H9 (cell line): ENCODE results near the gene EHD4. TPM values are rescaled to one million over a fixed set of nuclear protein-coding genes. Genes with fewer than 3 reads are reported as not detected.

Experiments
- DNase-seq: peaks from one replicate; pipeline ENCODE4 v3.0.0-alpha.2; 2017
- H2AFZ ChIP-seq: one replicate; pipeline ENCODE4 v1.6.1; 2013; ENCODE audit warnings: mild to moderate bottlenecking, low read length, control low read depth, moderate library complexity
- H2AK5ac ChIP-seq: 2 replicates; pipeline ENCODE4 v1.6.1; 2013; ENCODE audit warnings: low read length, control low read depth, mixed read lengths; ENCODE audit not compliant: insufficient read length
- H2BK120ac ChIP-seq: one replicate; pipeline ENCODE4 v1.6.1; 2013; ENCODE audit warnings: low read depth, mild to moderate bottlenecking, low read length, control low read depth, inconsistent platforms; ENCODE audit not compliant: poor library complexity, severe bottlenecking
- H2BK12ac ChIP-seq: 2 replicates; pipeline ENCODE4 v1.6.1; 2013; ENCODE audit warnings: low read length, control low read depth, mixed read lengths, low read depth; ENCODE audit not compliant: insufficient read length
- H2BK15ac ChIP-seq: 2 replicates; pipeline ENCODE4 v1.6.1; 2013; ENCODE audit warnings: low read depth, low read length, control low read depth
- H2BK20ac ChIP-seq: one replicate; pipeline ENCODE4 v1.6.1; 2013; ENCODE audit warnings: low read depth, mild to moderate bottlenecking, low read length, control low read depth, inconsistent platforms; ENCODE audit not compliant: poor library complexity, severe bottlenecking
- H2BK5ac ChIP-seq: 2 replicates; pipeline ENCODE4 v1.6.1; 2013; ENCODE audit warnings: low read length, control low read depth, mixed read lengths; ENCODE audit not compliant: insufficient read length
- H3K14ac ChIP-seq: 2 replicates; pipeline ENCODE4 v1.6.1; 2013; ENCODE audit warnings: low read length, control low read depth; ENCODE audit not compliant: insufficient read depth
- H3K18ac ChIP-seq: 2 replicates; pipeline ENCODE4 v1.6.1; 2013; ENCODE audit warnings: low read depth, mild to moderate bottlenecking, mixed read lengths, low read length, control low read depth; ENCODE audit not compliant: insufficient read length
- H3K23ac ChIP-seq: 2 replicates; pipeline ENCODE4 v1.6.1; 2013; ENCODE audit warnings: low read length, control low read depth, mixed read lengths, low read depth; ENCODE audit not compliant: insufficient read length
- H3K23me2 ChIP-seq: 2 replicates; pipeline ENCODE4 v1.6.1; 2013; ENCODE audit warnings: low read depth, mild to moderate bottlenecking, mixed read lengths, low read length, control low read depth; ENCODE audit not compliant: insufficient read length, poor library complexity, severe bottlenecking
- H3K27ac ChIP-seq: 2 replicates; pipeline ENCODE4 v1.5.1; 2013; ENCODE audit warnings: low read length, control low read depth, mixed read lengths, low read depth; ENCODE audit not compliant: insufficient read length
- H3K27me3 ChIP-seq: 2 replicates; pipeline ENCODE4 v1.6.1; 2013; ENCODE audit warnings: low read length, control low read depth, inconsistent platforms; ENCODE audit not compliant: insufficient read depth
- H3K4ac ChIP-seq: 2 replicates; pipeline ENCODE4 v1.6.1; 2013; ENCODE audit warnings: low read depth, mild to moderate bottlenecking, control low read depth, inconsistent platforms, low read length, moderate library complexity
- H3K4me1 ChIP-seq: 2 replicates; pipeline ENCODE4 v1.6.1; 2013; ENCODE audit warnings: low read length, control low read depth, inconsistent platforms; ENCODE audit not compliant: insufficient read depth
- H3K4me2 ChIP-seq: 2 replicates; pipeline ENCODE4 v1.6.1; 2013; ENCODE audit warnings: low read length, control low read depth, mixed read lengths; ENCODE audit not compliant: insufficient read length, insufficient read depth
- H3K56ac ChIP-seq: 2 replicates; pipeline ENCODE4 v1.6.1; 2013; ENCODE audit warnings: low read depth, mild to moderate bottlenecking, mixed read lengths, low read length, control low read depth; ENCODE audit not compliant: insufficient read length
- H3K79me1 ChIP-seq: 2 replicates; pipeline ENCODE4 v1.6.1; 2013; ENCODE audit warnings: low read depth, mild to moderate bottlenecking, moderate library complexity, low read length, control low read depth, inconsistent platforms; ENCODE audit not compliant: insufficient read depth, poor library complexity, severe bottlenecking
- H3K79me2 ChIP-seq: 2 replicates; pipeline ENCODE4 v1.6.1; 2013; ENCODE audit warnings: low read length, control low read depth, inconsistent platforms; ENCODE audit not compliant: insufficient read depth
- H3K9ac ChIP-seq: 2 replicates; pipeline ENCODE4 v1.6.1; 2013; ENCODE audit warnings: low read length, control low read depth, mixed read lengths; ENCODE audit not compliant: insufficient read length; ENCODE audit errors: extremely low read depth
- H3K9me3 ChIP-seq: one replicate; pipeline ENCODE4 v1.6.1; 2013; ENCODE audit warnings: low read depth, low read length, inconsistent platforms; ENCODE audit not compliant: control insufficient read depth
- H3T11ph ChIP-seq: one replicate; pipeline ENCODE4 v1.6.1; 2013; ENCODE audit warnings: mild to moderate bottlenecking, low read length, control low read depth, inconsistent platforms
- H4K20me1 ChIP-seq: one replicate; pipeline ENCODE4 v1.6.1; 2013; ENCODE audit not compliant: control insufficient read depth, insufficient read length, insufficient read depth
- H4K5ac ChIP-seq: 2 replicates; pipeline ENCODE4 v1.6.1; 2013; ENCODE audit warnings: low read depth, mild to moderate bottlenecking, mixed read lengths, low read length, control low read depth; ENCODE audit not compliant: insufficient read length
- H4K8ac ChIP-seq: replicated peaks from 2 replicates; pipeline ENCODE4 v1.6.1; 2013; ENCODE audit warnings: low read length, control low read depth, mixed read lengths, low read depth; ENCODE audit not compliant: insufficient read length
- H4K91ac ChIP-seq: 2 replicates; pipeline ENCODE4 v1.6.1; 2013; ENCODE audit warnings: low read depth, mild to moderate bottlenecking, moderate library complexity, mixed read lengths, low read length, control low read depth; ENCODE audit not compliant: insufficient read length
- H3K27ac Mint-ChIP-seq, 3 experiments: 2 replicates in 2 of 3; 3 replicates in 1 of 3; pipeline ENCODE4 v1.8.0; 2020 to 2021; ENCODE audit warnings: mixed read lengths in 3 of 3, mild to moderate bottlenecking in 1 of 3, moderate library complexity in 1 of 3
- H3K27me3 Mint-ChIP-seq: 2 replicates; pipeline ENCODE4 v1.8.0; 2021; ENCODE audit warnings: low read depth, mild to moderate bottlenecking, moderate library complexity, mixed read lengths
- H3K36me3 Mint-ChIP-seq, 3 experiments: 2 replicates in 2 of 3; 3 replicates in 1 of 3; pipeline ENCODE4 v1.8.0; 2020 to 2021; ENCODE audit warnings: low read depth in 3 of 3, mixed read lengths in 3 of 3; ENCODE audit not compliant: insufficient read depth in 1 of 3
- H3K4me1 Mint-ChIP-seq, 2 experiments: 2 replicates each; pipeline ENCODE4 v1.8.0; 2020; ENCODE audit warnings: mixed read lengths in 2 of 2
- H3K4me3 Mint-ChIP-seq, 2 experiments: 2 replicates in 1 of 2; 3 replicates in 1 of 2; pipeline ENCODE4 v1.8.0; 2020 to 2021; ENCODE audit warnings: mild to moderate bottlenecking in 2 of 2, mixed read lengths in 2 of 2, moderate library complexity in 1 of 2
- H3K9me3 Mint-ChIP-seq, 2 experiments: 2 replicates in 1 of 2; 3 replicates in 1 of 2; pipeline ENCODE4 v1.8.0; 2020; ENCODE audit warnings: mild to moderate bottlenecking in 2 of 2, mixed read lengths in 2 of 2, moderate library complexity in 1 of 2
- CTCF ChIP-seq: fragments of 200-600 bp; sonication (generic); conservative IDR thresholded peaks from 3 replicates; pipeline ENCODE4 v1.8.0; 2021; ENCODE audit warnings: antibody characterized with exemption, mild to moderate bottlenecking
- WGBS: extraction: QIAGEN DNeasy Blood & Tissue Kit; methylation state at CpG from one replicate; pipeline ENCODE4 v1.1.7; 2013; ENCODE audit warnings: missing lambda C conversion rate, low lambda C conversion rate, mixed read lengths; ENCODE audit not compliant: insufficient read length; ENCODE audit errors: extremely low coverage; 5-methylcytosine and 5-hydroxymethylcytosine counted together
- total RNA-seq: library from RNA; stranded (reverse); gene quantifications from 2 replicates; pipeline ENCODE4 v1.2.1, GENCODE V29; 2021

Gene EHD4
- total RNA-seq, 1 experiment from 2014 or later, result 22.9 TPM

- no peak overlapping the region for H3K27ac Mint-ChIP-seq
- H4K91ac ChIP-seq, result no peak overlapping the region
- no peak overlapping the region for H2BK12ac ChIP-seq
- H3K36me3 Mint-ChIP-seq, result no peaks in the 10 kb centered on the region
- no peaks in the 10 kb centered on the region for H4K20me1 ChIP-seq
- H2BK120ac ChIP-seq, result no peak overlapping the region
- H3K9me3 ChIP-seq, result no peaks in the 10 kb centered on the region
- H3K4me1 Mint-ChIP-seq, result no peaks in the 10 kb centered on the region
- H3K4me1 ChIP-seq, result no peaks in the 10 kb centered on the region
- no peak overlapping the region for H3K23ac ChIP-seq
- no peak overlapping the region for H2BK5ac ChIP-seq
- peaks cover 6% of the 10 kb centered on the region for H3K27me3 Mint-ChIP-seq
- DNase-seq, result no peak
- no peak overlapping the region for H4K8ac ChIP-seq
- no peak overlapping the region for H2AFZ ChIP-seq
- no peak overlapping the region for H3K56ac ChIP-seq
- H3K23me2 ChIP-seq, result no peaks in the 10 kb centered on the region
- H3K4me2 ChIP-seq, result no peak overlapping the region
- H3K4me3 Mint-ChIP-seq, result no peak overlapping the region
- no peaks in the 10 kb centered on the region; a peak in 2 of 5 replicates for H3K9me3 Mint-ChIP-seq
- no peak overlapping the region for H3T11ph ChIP-seq
- H2AK5ac ChIP-seq, result no peak overlapping the region
- no peak for TF ChIP-seq CTCF
- no peaks in the 10 kb centered on the region for H3K27me3 ChIP-seq
- no peak overlapping the region for H3K18ac ChIP-seq
- no CpG with 5 or more reads among the region's 12 CpGs for WGBS
- no peak overlapping the region for H2BK15ac ChIP-seq
- no peak overlapping the region for H3K4ac ChIP-seq
- H4K5ac ChIP-seq, result no peak overlapping the region
- H3K79me2 ChIP-seq, result no peaks in the 10 kb centered on the region
- H3K79me1 ChIP-seq, result no peaks in the 10 kb centered on the region
- H3K9ac ChIP-seq, result no peak overlapping the region
- no peak overlapping the region for H3K14ac ChIP-seq
- H2BK20ac ChIP-seq, result no peak overlapping the region
- H3K27ac ChIP-seq, result no peak overlapping the region
Measured at GRCh38 chr15:41874736-41875135, 97.6 kb downstream of the EHD4 start.
